ENCODE results near the gene RAB3GAP2.
"Not testable (repeated sequence)": the region's sequence is repeated elsewhere in the genome, so short reads cannot be mapped to it uniquely, and the experiment has no call there.

RAB3GAP2 gene

GRCh38 chr1:220272047-220272840 lies at the start of gene RAB3GAP2:
TSS of gene RAB3GAP2 (minus strand) at chr1:220272453. CDS start at chr1:220272337, 116 bp downstream.
- DNase-seq (ENCODE audit: low read depth, low spot score) = peak; percentile 45

GRCh38 chr1:220321758-220322157 lies 49.5 kb upstream of the RAB3GAP2 start:
- DNase-seq (ENCODE audit: low read depth, low spot score) = no peak
- H3K27ac ChIP-seq = no peak overlapping the region

More at GRCh38 chr1:220272047-220272840, at the start of gene RAB3GAP2:
- H3K27ac ChIP-seq = peak within 1 kb of the TSS; percentile 72

- no peak for DNase-seq (ENCODE audit: low read depth, low spot score)
- no peak overlapping the region for H3K27ac ChIP-seq
Measured at GRCh38 chr1:220320709-220321108, 48.5 kb upstream of the RAB3GAP2 start.

GRCh38 chr1:220318673-220319072 lies 46.4 kb upstream of the RAB3GAP2 start:
- no peak for DNase-seq (ENCODE audit: low read depth, low spot score)
- no peak overlapping the region for H3K27ac ChIP-seq

- DNase-seq (ENCODE audit: low read depth, low spot score) = no peak
- no peak overlapping the region for H3K27ac ChIP-seq
Measured at GRCh38 chr1:220317161-220317560, 44.9 kb upstream of the RAB3GAP2 start.

GRCh38 chr1:220316305-220316704 lies 44.1 kb upstream of the RAB3GAP2 start:
- no peak for DNase-seq (ENCODE audit: low read depth, low spot score)
- no peak overlapping the region for H3K27ac ChIP-seq

- no peak overlapping the region for H3K27ac ChIP-seq
- DNase-seq (ENCODE audit: low read depth, low spot score) = peak; percentile 18
Measured at GRCh38 chr1:220315070-220315839, 43.0 kb upstream of the RAB3GAP2 start.

GRCh38 chr1:220313576-220313975 lies 41.3 kb upstream of the RAB3GAP2 start:
- no peak for DNase-seq (ENCODE audit: low read depth, low spot score)
- H3K27ac ChIP-seq = no peak overlapping the region

- DNase-seq (ENCODE audit: low read depth, low spot score); H3K27ac ChIP-seq: not testable (repeated sequence)
Measured at GRCh38 chr1:220310147-220310546, 37.9 kb upstream of the RAB3GAP2 start.

- H3K27ac ChIP-seq = no peak overlapping the region
- no peak for DNase-seq (ENCODE audit: low read depth, low spot score)
Measured at GRCh38 chr1:220307607-220308006, 35.4 kb upstream of the RAB3GAP2 start.

GRCh38 chr1:220306339-220306738 lies 34.1 kb upstream of the RAB3GAP2 start:
- DNase-seq (ENCODE audit: low read depth, low spot score) = no peak
- no peak overlapping the region for H3K27ac ChIP-seq

GRCh38 chr1:220303871-220304270 lies 31.6 kb upstream of the RAB3GAP2 start:
- no peak overlapping the region for H3K27ac ChIP-seq
- DNase-seq (ENCODE audit: low read depth, low spot score) = no peak

GRCh38 chr1:220301630-220302029 lies 29.4 kb upstream of the RAB3GAP2 start:
- no peak for DNase-seq (ENCODE audit: low read depth, low spot score)
- H3K27ac ChIP-seq = no peak overlapping the region

- H3K27ac ChIP-seq = peak overlapping the region; percentile 73
- DNase-seq (ENCODE audit: low read depth, low spot score) = peak; percentile 36
Measured at GRCh38 chr1:220300442-220301121, 28.3 kb upstream of the RAB3GAP2 start.

- H3K27ac ChIP-seq = no peak overlapping the region
- no peak for DNase-seq (ENCODE audit: low read depth, low spot score)
Measured at GRCh38 chr1:220299337-220299736, 27.1 kb upstream of the RAB3GAP2 start.

- DNase-seq (ENCODE audit: low read depth, low spot score) = no peak
- no peak overlapping the region for H3K27ac ChIP-seq
Measured at GRCh38 chr1:220298470-220299205, 26.4 kb upstream of the RAB3GAP2 start.

- no peak for DNase-seq (ENCODE audit: low read depth, low spot score)
- no peak overlapping the region for H3K27ac ChIP-seq
Measured at GRCh38 chr1:220296981-220297380, 24.7 kb upstream of the RAB3GAP2 start.

GRCh38 chr1:220294846-220295301 lies 22.6 kb upstream of the RAB3GAP2 start:
- no peak for DNase-seq (ENCODE audit: low read depth, low spot score)
- no peak overlapping the region for H3K27ac ChIP-seq

- H3K27ac ChIP-seq = no peak overlapping the region
Measured at GRCh38 chr1:220291580-220291979, 19.3 kb upstream of the RAB3GAP2 start.

GRCh38 chr1:220290140-220290761 lies 18.0 kb upstream of the RAB3GAP2 start:
- no peak overlapping the region for H3K27ac ChIP-seq

More at GRCh38 chr1:220291580-220291979, 19.3 kb upstream of the RAB3GAP2 start:
- DNase-seq (ENCODE audit: low read depth, low spot score) = no peak

More at GRCh38 chr1:220290140-220290761, 18.0 kb upstream of the RAB3GAP2 start:
- no peak for DNase-seq (ENCODE audit: low read depth, low spot score)

Data from epithelial cell of prostate (primary cell).